ENCODE measurements around the gene BCAS3. TPM values are rescaled to one million over a fixed set of nuclear protein-coding genes. Genes with fewer than 3 reads are reported as not detected.

BCAS3 gene
- polyA plus RNA-seq, 1 experiment, result 17.5 TPM

GRCh38 chr17:61010661-61011170 is 333.1 kb downstream of the BCAS3 start:
- H3K9me3 ChIP-seq (ENCODE audit: control insufficient read depth, insufficient read depth, low read length), result no peaks in the 10 kb centered on the region
- ChIA-PET POLR2A (no interaction called here), CTCF (interaction anchor here (0.5 to 2.9 kb wide), 3 partner anchors 9 to 290 kb away, joined by 3 to 9 read pairs (median 6); no protein-coding TSS in a partner anchor)
- H3K4me3 ChIP-seq (ENCODE audit: low read depth, low read length), result no peak overlapping the region
- no peak for DNase-seq (ENCODE audit: low read depth, low spot score)
- no peak overlapping the region for H3K27ac ChIP-seq (ENCODE audit: low read depth, low read length)
- no peak for TF ChIP-seq CTCF (IDR thresholded peaks at IDR 0.05; ENCODE audit: low read depth, low read length)
- no peaks in the 10 kb centered on the region for H3K27me3 ChIP-seq (ENCODE audit: control insufficient read depth, insufficient read depth, low read length)

- Histone ChIP-seq H3K27ac (ENCODE audit: low read depth, low read length) (no peak overlapping the region), H3K9me3 (ENCODE audit: control insufficient read depth, insufficient read depth, low read length) (no peaks in the 10 kb centered on the region), H3K4me3 (ENCODE audit: low read depth, low read length) (no peak overlapping the region), H3K27me3 (ENCODE audit: control insufficient read depth, insufficient read depth, low read length) (no peaks in the 10 kb centered on the region)
- ChIA-PET POLR2A (no interaction called here), CTCF (interaction anchor here (1.6 kb wide), 1 partner anchor 10 kb away, joined by 6 read pairs; no protein-coding TSS in a partner anchor)
- TF ChIP-seq CTCF (IDR thresholded peaks at IDR 0.05; ENCODE audit: low read depth, low read length), result no peak
- no peak for DNase-seq (ENCODE audit: low read depth, low spot score)
Measured at GRCh38 chr17:61011251-61011650, 333.6 kb downstream of the BCAS3 start.

- no peak for DNase-seq (ENCODE audit: low read depth, low spot score)
- CTCF ChIA-PET, result interaction anchor here (1.5 kb wide), 1 partner anchor 374 kb away, joined by 3 read pairs; no protein-coding TSS in a partner anchor
- no peaks in the 10 kb centered on the region for H3K27me3 ChIP-seq (ENCODE audit: control insufficient read depth, insufficient read depth, low read length)
Measured at GRCh38 chr17:61015966-61016365, 338.3 kb downstream of the BCAS3 start.

GRCh38 chr17:61017317-61018006 is 339.8 kb downstream of the BCAS3 start:
- DNase-seq (ENCODE audit: low read depth, low spot score), result no peak
- POLR2A ChIA-PET, result no interaction called here
- TF ChIP-seq CTCF (IDR thresholded peaks at IDR 0.05; ENCODE audit: low read depth, low read length), result no peak
- CTCF ChIA-PET, result interaction anchor here (0.6 to 1.5 kb wide), 2 partner anchors 22 to 297 kb away, joined by 3 to 4 read pairs; no protein-coding TSS in a partner anchor
- Histone ChIP-seq H3K27me3 (ENCODE audit: control insufficient read depth, insufficient read depth, low read length) (no peaks in the 10 kb centered on the region), H3K27ac (ENCODE audit: low read depth, low read length) (no peak overlapping the region), H3K4me3 (ENCODE audit: low read depth, low read length) (no peak overlapping the region), H3K9me3 (ENCODE audit: control insufficient read depth, insufficient read depth, low read length) (no peaks in the 10 kb centered on the region)

More at GRCh38 chr17:61015966-61016365, 338.3 kb downstream of the BCAS3 start:
- TF ChIP-seq CTCF (IDR thresholded peaks at IDR 0.05; ENCODE audit: low read depth, low read length), result no peak
- Histone ChIP-seq H3K4me3 (ENCODE audit: low read depth, low read length) (no peak overlapping the region), H3K27ac (ENCODE audit: low read depth, low read length) (no peak overlapping the region), H3K9me3 (ENCODE audit: control insufficient read depth, insufficient read depth, low read length) (no peaks in the 10 kb centered on the region)
- POLR2A ChIA-PET, result no interaction called here

- POLR2A ChIA-PET, result no interaction called here
- Histone ChIP-seq H3K4me3 (ENCODE audit: low read depth, low read length) (no peak overlapping the region), H3K27ac (ENCODE audit: low read depth, low read length) (no peak overlapping the region), H3K27me3 (ENCODE audit: control insufficient read depth, insufficient read depth, low read length) (no peaks in the 10 kb centered on the region), H3K9me3 (ENCODE audit: control insufficient read depth, insufficient read depth, low read length) (no peaks in the 10 kb centered on the region)
- DNase-seq (ENCODE audit: low read depth, low spot score), result no peak
- CTCF ChIA-PET, result no interaction called here
- TF ChIP-seq CTCF (IDR thresholded peaks at IDR 0.05; ENCODE audit: low read depth, low read length), result no peak
Measured at GRCh38 chr17:61018938-61019337, 341.3 kb downstream of the BCAS3 start.
